Lower leg skin (tissue), 3 donors: ENCODE results near the gene FMO4.

Source experiments
- CTCF ChIP-seq, 3 donors: fragments of 450-650 bp; IDR thresholded peaks; one replicate each; pipeline ENCODE4 v1.5.1; 2016; ENCODE audit warnings: antibody characterized with exemption in 3 of 3, mild to moderate bottlenecking in 3 of 3, moderate library complexity in 2 of 3
- POLR2A ChIP-seq, 2 donors: fragments of 450-650 bp; IDR thresholded peaks; one replicate each; pipeline ENCODE4 v1.6.1; 2016 to 2017; ENCODE audit warnings: antibody characterized with exemption in 2 of 2, mild to moderate bottlenecking in 1 of 2, moderate library complexity in 1 of 2

- TF ChIP-seq CTCF (IDR thresholded peaks at IDR 0.05) (no peak), POLR2A (IDR thresholded peaks at IDR 0.05) (no peak)
Measured at GRCh38 chr1:171357179-171357578, 43.2 kb downstream of the FMO4 start.
